ENCODE results near the gene LRRC41. TPM values are rescaled to one million over a fixed set of nuclear protein-coding genes. Genes with fewer than 3 reads are reported as not detected.
A peak's percentile ranks its signal among the peaks of the same experiment; 100 is the strongest.
"Not testable (repeated sequence)": the region's sequence is repeated elsewhere in the genome, so short reads cannot be mapped to it uniquely, and the experiment has no call there.

LRRC41 gene
- total RNA-seq, 1 experiment from 2014 or later: 38.1 TPM

DNA sequence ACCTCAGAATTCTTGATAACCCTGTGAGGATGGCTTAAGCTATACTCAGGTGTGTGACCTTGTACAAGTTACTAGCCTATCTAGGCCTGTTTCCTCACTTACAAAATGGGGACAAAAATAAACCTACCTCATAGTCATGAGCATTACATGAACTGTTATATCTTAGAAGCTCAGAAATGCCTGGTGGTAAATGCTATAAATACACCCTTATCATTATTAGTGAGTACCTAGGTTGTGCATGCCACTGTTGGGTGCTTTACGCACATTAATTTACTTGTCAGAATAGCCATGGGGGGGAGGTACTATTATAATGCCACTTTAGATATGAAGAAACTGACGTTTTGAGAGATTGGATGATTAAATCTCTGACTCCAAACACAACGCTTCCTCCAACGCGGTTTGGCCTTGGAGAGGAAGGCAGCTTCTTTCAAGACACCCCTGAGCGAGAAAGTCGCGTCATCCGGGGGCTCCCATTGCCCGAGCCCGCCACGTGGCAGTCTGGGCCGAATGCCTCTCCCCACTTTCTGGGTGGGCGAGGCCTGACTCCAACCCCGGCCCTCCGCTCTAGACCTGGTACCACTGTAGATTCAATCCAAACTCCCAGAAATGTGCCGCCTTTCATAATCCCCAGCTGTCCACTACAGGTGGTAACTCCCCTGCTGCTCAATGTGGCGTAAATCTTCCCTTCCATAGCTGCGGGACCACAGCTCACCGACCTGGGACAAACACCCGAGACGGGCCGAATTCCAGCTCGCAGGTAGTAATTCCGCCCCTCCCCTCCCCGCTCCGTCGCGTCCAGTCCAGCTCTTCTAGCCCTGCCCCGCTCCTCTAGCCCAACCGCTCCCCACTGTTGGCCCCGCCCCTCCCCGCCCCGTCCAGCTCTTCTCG, 56.6 kb downstream of the LRRC41 start:
- Histone ChIP-seq H3K27me3 (ENCODE audit: insufficient read depth, low read length) (no peaks in the 10 kb centered on the region), H3K36me3 (ENCODE audit: control insufficient read depth in 1 of 2, insufficient read depth in 2 of 2, low read length in 2 of 2) (peaks cover 2 to 23% of the 10 kb centered on the region in 2 experiments; a peak in 2 of 4 replicates), H3K9me3 (ENCODE audit: control insufficient read depth in 1 of 2, insufficient read depth in 1 of 2, low read depth in 1 of 2, low read length in 2 of 2) (no peaks in the 10 kb centered on the region), H3K4me3 (replicated peaks in 1 of 2; ENCODE audit: low read depth in 1 of 2, low read length in 2 of 2) (peak overlapping the region; percentile 51 to 63), H3K79me2 (ENCODE audit: insufficient read depth, low read length) (peaks cover 34% of the 10 kb centered on the region), H3K27ac (ENCODE audit: low read depth, low read length) (peak overlapping the region; percentile 71), H3K9ac (ENCODE audit: low read length) (peak overlapping the region; percentile 67), H3K4me2 (ENCODE audit: low read length) (peak overlapping the region; percentile 91), H4K20me1 (ENCODE audit: insufficient read depth) (no peaks in the 10 kb centered on the region), H3K9me2 (ENCODE audit: insufficient read depth) (no peaks in the 10 kb centered on the region), H3K4me1 (ENCODE audit: control insufficient read depth in 1 of 2, insufficient read depth in 2 of 2, low read length in 2 of 2) (peaks cover 16 to 31% of the 10 kb centered on the region in 2 experiments), H2AFZ (ENCODE audit: low read depth, low read length, poor library complexity, severe bottlenecking) (peak overlapping the region; percentile 39)
- BruUV-seq (replicated peaks): TSS peak; percentile 97
- ChIA-PET RAD21 (ENCODE audit: low non-redundant PET in 1 of 2, low total read pairs in 2 of 2, uncharacterized antibody in 2 of 2, unreplicated experiment in 2 of 2) (interaction anchor here in 1 of 2 experiments (1.0 kb wide), 1 partner anchor 23 kb away, joined by 3 read pairs; no protein-coding TSS in a partner anchor), CTCF (interaction anchor here (0.7 to 4.7 kb wide), 6 partner anchors 9 to 1192 kb away, joined by 3 to 48 read pairs (median 6); no protein-coding TSS in a partner anchor), POLR2A (interaction anchor here (0.6 to 1.6 kb wide), 8 partner anchors 23 to 1525 kb away, joined by 3 to 11 read pairs (median 6); partner anchors contain the start of genes NSUN4 and PRDX1)
- DNase-seq (ENCODE audit: low read depth, low spot score): no peak
- peak; percentile 79 for ATAC-seq
- intact Hi-C loops (cut with micrococcal nuclease): loop anchor here (2.0 kb wide), 1 partner anchor 102 kb away; no protein-coding TSS in a partner anchor
- no peak for TF ChIP-seq POLR2A (IDR thresholded peaks at IDR 0.05; ENCODE audit: borderline replicate concordance, extremely low read depth, insufficient read depth, insufficient read length)
- no peak for TF ChIP-seq ZNF274 (IDR thresholded peaks at IDR 0.05; ENCODE audit: low read depth, low read length)
- no peak for TF ChIP-seq FOSL1 (IDR thresholded peaks at IDR 0.05; ENCODE audit: low read depth)
- TF ChIP-seq, protein P1, sequence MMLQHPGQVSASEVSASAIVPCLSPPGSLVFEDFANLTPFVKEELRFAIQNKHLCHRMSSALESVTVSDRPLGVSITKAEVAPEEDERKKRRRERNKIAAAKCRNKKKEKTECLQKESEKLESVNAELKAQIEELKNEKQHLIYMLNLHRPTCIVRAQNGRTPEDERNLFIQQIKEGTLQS (IDR thresholded peaks at IDR 0.05): no peak
- TF ChIP-seq POLR2AphosphoS5 (IDR thresholded peaks at IDR 0.05; ENCODE audit: low read depth, low read length): peak; percentile 56
- TF ChIP-seq CBX3 (IDR thresholded peaks at IDR 0.05; ENCODE audit: low read depth): no peak
- TF ChIP-seq SIN3A (IDR thresholded peaks at IDR 0.05; ENCODE audit: low read depth): no peak; the same call in 1 of the 2 replicates
- no peak for TF ChIP-seq SRF (IDR thresholded peaks at IDR 0.05; ENCODE audit: low read depth)
- TF ChIP-seq CEBPB (IDR thresholded peaks at IDR 0.05; ENCODE audit: low read depth): no peak
- TF ChIP-seq, protein P2, sequence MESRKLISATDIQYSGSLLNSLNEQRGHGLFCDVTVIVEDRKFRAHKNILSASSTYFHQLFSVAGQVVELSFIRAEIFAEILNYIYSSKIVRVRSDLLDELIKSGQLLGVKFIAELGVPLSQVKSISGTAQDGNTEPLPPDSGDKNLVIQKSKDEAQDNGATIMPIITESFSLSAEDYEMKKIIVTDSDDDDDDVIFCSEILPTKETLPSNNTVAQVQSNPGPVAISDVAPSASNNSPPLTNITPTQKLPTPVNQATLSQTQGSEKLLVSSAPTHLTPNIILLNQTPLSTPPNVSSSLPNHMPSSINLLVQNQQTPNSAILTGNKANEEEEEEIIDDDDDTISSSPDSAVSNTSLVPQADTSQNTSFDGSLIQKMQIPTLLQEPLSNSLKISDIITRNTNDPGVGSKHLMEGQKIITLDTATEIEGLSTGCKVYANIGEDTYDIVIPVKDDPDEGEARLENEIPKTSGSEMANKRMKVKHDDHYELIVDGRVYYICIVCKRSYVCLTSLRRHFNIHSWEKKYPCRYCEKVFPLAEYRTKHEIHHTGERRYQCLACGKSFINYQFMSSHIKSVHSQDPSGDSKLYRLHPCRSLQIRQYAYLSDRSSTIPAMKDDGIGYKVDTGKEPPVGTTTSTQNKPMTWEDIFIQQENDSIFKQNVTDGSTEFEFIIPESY (IDR thresholded peaks at IDR 0.05; ENCODE audit: extremely low read depth, insufficient replicate concordance, low read length): no peak
- peak; percentile 48; the same call in 1 of the 2 replicates for TF ChIP-seq MAX (IDR thresholded peaks at IDR 0.05)
- TF ChIP-seq ZFX (IDR thresholded peaks at IDR 0.05): peak; percentile 44; the same call in 1 of the 2 replicates
- no peak for TF ChIP-seq YY1 (IDR thresholded peaks at IDR 0.05; ENCODE audit: extremely low read depth, insufficient replicate concordance, low read depth, low read length)
- TF ChIP-seq SP1 (IDR thresholded peaks at IDR 0.05; ENCODE audit: low read depth): no peak

DNA sequence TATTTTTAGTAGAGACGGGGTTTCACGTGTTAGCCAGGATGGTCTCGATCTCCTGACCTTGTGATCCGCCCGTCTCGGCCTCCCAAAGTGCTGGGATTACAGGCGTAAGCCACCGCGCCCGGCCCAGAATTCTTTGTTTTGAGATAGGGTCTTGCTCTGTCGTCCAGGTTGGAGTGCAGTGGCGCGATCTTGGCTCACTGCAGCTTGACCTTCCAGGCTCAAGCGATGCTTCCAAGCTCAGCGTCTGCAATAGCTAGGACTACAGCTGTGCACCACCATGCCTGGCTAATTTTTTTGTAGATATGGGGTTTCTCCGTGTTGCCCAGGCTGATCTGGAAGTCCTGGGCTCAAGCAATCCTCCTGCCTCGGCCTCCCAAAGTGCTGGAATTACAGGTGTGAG, 57.3 kb downstream of the LRRC41 start:
- RAD21 ChIA-PET (ENCODE audit: low non-redundant PET in 1 of 2, low total read pairs in 2 of 2, uncharacterized antibody in 2 of 2, unreplicated experiment in 2 of 2); DNase-seq (ENCODE audit: low read depth, low spot score); H3K9me2 ChIP-seq (ENCODE audit: insufficient read depth); BruUV-seq (replicated peaks); H3K27me3 ChIP-seq (ENCODE audit: insufficient read depth, low read length); H3K9ac ChIP-seq (ENCODE audit: low read length); ATAC-seq; H3K9me3 ChIP-seq (ENCODE audit: control insufficient read depth in 1 of 2, insufficient read depth in 1 of 2, low read depth in 1 of 2, low read length in 2 of 2); H2AFZ ChIP-seq (ENCODE audit: low read depth, low read length, poor library complexity, severe bottlenecking); H4K20me1 ChIP-seq (ENCODE audit: insufficient read depth): not testable (repeated sequence)
- H3K4me3 ChIP-seq (replicated peaks in 1 of 2; ENCODE audit: low read depth in 1 of 2, low read length in 2 of 2): peak overlapping the region in 1 of 2 experiments; percentile 63; a peak in 2 of 4 replicates
- H3K27ac ChIP-seq (ENCODE audit: low read depth, low read length): peak overlapping the region; percentile 71; the same call in 1 of the 2 replicates
- H3K4me1 ChIP-seq (ENCODE audit: control insufficient read depth in 1 of 2, insufficient read depth in 2 of 2, low read length in 2 of 2): peaks cover 16 to 31% of the 10 kb centered on the region in 2 experiments
- ChIA-PET POLR2A (interaction anchor here (1.6 kb wide), 2 partner anchors 23 to 94 kb away, joined by 6 to 11 read pairs; partner anchors contain the start of gene NSUN4), CTCF (interaction anchor here (1.7 to 4.7 kb wide), 3 partner anchors 12 to 102 kb away, joined by 7 to 48 read pairs (median 8); no protein-coding TSS in a partner anchor)
- H3K4me2 ChIP-seq (ENCODE audit: low read length): peak overlapping the region; percentile 91
- intact Hi-C loops (cut with micrococcal nuclease): loop anchor here (2.0 kb wide), 1 partner anchor 103 kb away; no protein-coding TSS in a partner anchor
- peaks cover 2 to 17% of the 10 kb centered on the region in 2 experiments; a peak in 2 of 4 replicates for H3K36me3 ChIP-seq (ENCODE audit: control insufficient read depth in 1 of 2, insufficient read depth in 2 of 2, low read length in 2 of 2)
- peaks cover 28% of the 10 kb centered on the region for H3K79me2 ChIP-seq (ENCODE audit: insufficient read depth, low read length)
